Naive B cell (primary cell): ENCODE data around the gene IL17REL. TPM values are rescaled to one million over a fixed set of nuclear protein-coding genes. Genes with fewer than 3 reads are reported as not detected.

Experiments
- ATAC-seq, 2 donors: fragments of 150-1000 bp; cut with Tn5 transposase; 2 replicates each; pipeline ENCODE4 v1.10.0; 2021; ENCODE audit warnings: low read depth in 2 of 2, mild to moderate bottlenecking in 2 of 2, moderate library complexity in 2 of 2
- DNase-seq: peaks from one replicate; pipeline ENCODE4 v3.0.0; 2022
- H3K27ac Mint-ChIP-seq, 6 donors: one replicate each; pipeline ENCODE4 v1.8.0; 2020 to 2022; ENCODE audit warnings: mild to moderate bottlenecking in 6 of 6, mixed read lengths in 6 of 6, moderate library complexity in 5 of 6, inconsistent platforms in 2 of 6
- H3K27me3 Mint-ChIP-seq, 3 donors: one replicate each; pipeline ENCODE4 v1.8.0; 2021 to 2022; ENCODE audit warnings: mixed read lengths in 3 of 3, mild to moderate bottlenecking in 1 of 3
- H3K36me3 Mint-ChIP-seq, 2 donors: one replicate each; pipeline ENCODE4 v1.8.0; 2020 to 2022; ENCODE audit warnings: mixed read lengths in 2 of 2, inconsistent platforms in 1 of 2, mild to moderate bottlenecking in 1 of 2
- H3K4me1 Mint-ChIP-seq, 3 donors: one replicate each; pipeline ENCODE4 v1.8.0; 2020 to 2022; ENCODE audit warnings: mixed read lengths in 3 of 3, inconsistent platforms in 1 of 3, mild to moderate bottlenecking in 1 of 3, moderate library complexity in 1 of 3
- H3K4me3 Mint-ChIP-seq, 8 donors: one replicate each; pipeline ENCODE4 v1.8.0; 2020 to 2022; ENCODE audit warnings: mild to moderate bottlenecking in 8 of 8, mixed read lengths in 8 of 8, moderate library complexity in 8 of 8, inconsistent platforms in 2 of 8
- H3K9me3 Mint-ChIP-seq, 7 donors: one replicate each; pipeline ENCODE4 v1.8.0; 2020 to 2022; ENCODE audit warnings: mixed read lengths in 7 of 7, mild to moderate bottlenecking in 5 of 7, inconsistent platforms in 2 of 7, moderate library complexity in 1 of 7
- polyA plus RNA-seq, 6 donors: library from polyadenylated mRNA; unstranded; fragments of 300-500 nt; fragmentation: Illumina TruSeq; gene quantifications; one replicate each; pipeline ENCODE4 v1.2.3, GENCODE V29; 2021; ENCODE audit warnings: low read depth in 6 of 6

Gene IL17REL
- polyA plus RNA-seq, 6 donors from 2014 or later, result not detected

DNA sequence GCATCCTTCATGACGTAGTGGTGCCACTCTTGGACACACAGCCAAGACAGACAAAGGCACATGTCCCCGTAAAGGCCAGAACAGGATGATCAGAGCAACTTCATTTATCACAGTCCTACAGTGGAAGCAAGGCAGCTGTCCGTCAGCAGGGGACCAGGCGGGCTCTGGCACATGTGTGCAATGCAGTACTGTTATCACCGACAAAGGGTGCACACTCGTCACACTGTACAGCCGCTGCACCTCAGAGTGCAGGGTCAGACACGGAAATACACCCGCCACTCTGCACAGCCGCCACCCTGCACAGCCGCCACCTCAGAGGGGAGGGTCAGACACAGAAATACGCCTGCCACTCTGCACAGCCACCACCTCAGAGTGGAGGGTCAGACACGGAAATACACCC, 13.4 kb upstream of the IL17REL start:
- Mint-ChIP-seq H3K4me3 (no peak overlapping the region), H3K36me3 (no peaks in the 10 kb centered on the region), H3K27me3 (peaks cover 0 to 9% (median 0%) of the 10 kb centered on the region in 3 donors), H3K9me3 (no peaks in the 10 kb centered on the region), H3K4me1 (peaks cover 0 to 3% (median 0%) of the 10 kb centered on the region in 3 donors), H3K27ac (no peak overlapping the region)
- DNase-seq, result no peak
- ATAC-seq, result no peak

DNA sequence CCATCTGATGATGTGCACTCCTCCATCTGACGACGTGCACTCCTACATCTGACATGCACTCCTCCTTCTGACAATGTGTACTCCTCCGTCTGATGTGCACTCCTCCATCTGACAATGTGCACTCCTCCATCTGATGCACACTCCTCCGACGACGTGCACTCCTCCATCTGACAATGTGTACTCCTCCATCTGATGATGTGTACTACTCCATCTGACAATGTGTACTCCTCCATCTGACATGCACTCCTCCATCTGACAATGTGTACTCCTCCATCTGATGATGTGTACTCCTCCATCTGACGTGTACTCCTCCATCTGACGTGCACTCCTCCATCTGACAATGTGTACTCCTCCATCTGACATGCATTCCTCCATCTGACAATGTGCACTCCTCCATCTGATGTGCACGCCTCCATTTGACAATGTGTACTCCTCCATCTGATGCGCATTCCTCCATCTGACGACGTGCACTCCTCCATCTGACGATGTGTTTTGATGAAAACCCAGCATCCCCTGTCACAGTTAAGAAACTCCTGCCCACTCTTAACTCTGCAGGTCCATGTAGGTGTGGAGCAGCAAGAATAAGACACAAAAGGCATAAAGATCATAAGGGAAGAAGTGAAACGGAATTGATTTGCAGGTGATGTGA, 9.7 kb upstream of the IL17REL start:
- no peaks in the 10 kb centered on the region for H3K9me3 Mint-ChIP-seq
- no peak overlapping the region for H3K27ac Mint-ChIP-seq
- ATAC-seq, result no peak
- no peak overlapping the region for H3K4me3 Mint-ChIP-seq
- peaks cover 0 to 16% (median 14%) of the 10 kb centered on the region in 3 donors for H3K27me3 Mint-ChIP-seq
- no peak for DNase-seq
- peaks cover 10 to 18% (median 11%) of the 10 kb centered on the region in 3 donors for H3K4me1 Mint-ChIP-seq
- H3K36me3 Mint-ChIP-seq, result no peaks in the 10 kb centered on the region

- no peaks in the 10 kb centered on the region for H3K9me3 Mint-ChIP-seq
- peaks cover 10 to 18% (median 15%) of the 10 kb centered on the region in 3 donors for H3K4me1 Mint-ChIP-seq
- H3K36me3 Mint-ChIP-seq, result no peaks in the 10 kb centered on the region
- H3K4me3 Mint-ChIP-seq, result no peak overlapping the region
- H3K27ac Mint-ChIP-seq, result no peak overlapping the region
- no peak for ATAC-seq
- DNase-seq, result no peak
- H3K27me3 Mint-ChIP-seq, result peaks cover 0 to 17% (median 14%) of the 10 kb centered on the region in 3 donors
Measured at GRCh38 chr22:50020606-50021005, 8.0 kb upstream of the IL17REL start.

GRCh38 chr22:50019316-50019715, 6.8 kb upstream of the IL17REL start:
- Mint-ChIP-seq H3K4me1 (peaks cover 11 to 18% (median 17%) of the 10 kb centered on the region in 3 donors), H3K4me3 (no peak overlapping the region), H3K27ac (peak overlapping the region in 1 of 6 donors; percentile 4), H3K36me3 (no peaks in the 10 kb centered on the region), H3K27me3 (peaks cover 0 to 14% (median 9%) of the 10 kb centered on the region in 3 donors), H3K9me3 (no peaks in the 10 kb centered on the region)
- ATAC-seq (no peak), DNase-seq (no peak)

DNA sequence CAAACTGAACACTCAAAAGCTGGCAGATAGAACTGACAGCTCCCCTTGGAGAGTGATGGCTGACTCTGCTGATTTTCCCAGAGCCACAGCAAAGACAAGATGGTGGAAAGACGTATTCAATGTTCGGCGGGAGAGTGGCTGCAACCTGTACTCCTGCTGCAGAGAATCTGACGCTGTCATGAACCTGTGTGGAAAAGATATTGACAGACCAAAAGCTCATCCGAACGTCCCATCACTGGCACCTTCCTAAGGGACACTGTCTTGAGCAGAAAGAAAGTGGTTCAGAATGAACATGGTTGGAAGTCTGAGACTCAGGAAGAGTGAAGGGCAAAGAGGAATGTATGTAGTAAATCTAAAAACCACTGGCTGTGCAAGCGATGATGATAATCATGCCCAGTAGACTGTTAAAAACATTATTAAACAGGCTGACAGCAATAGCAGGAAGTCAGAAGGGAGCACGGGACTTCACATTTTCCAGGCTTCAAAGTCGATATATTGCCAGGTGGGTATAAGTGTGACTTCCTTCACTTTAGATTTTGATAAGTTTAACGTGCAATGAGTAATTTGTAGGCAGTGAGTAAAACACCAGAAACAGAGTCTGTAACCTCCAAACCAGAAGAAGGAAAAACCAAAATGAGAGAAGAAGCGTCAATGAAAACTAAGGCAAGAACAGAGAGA, 6.2 kb upstream of the IL17REL start:
- peak in 1 of 2 donors; percentile 29 for ATAC-seq
- peaks cover 0 to 14% (median 14%) of the 10 kb centered on the region in 3 donors for H3K27me3 Mint-ChIP-seq

DNA sequence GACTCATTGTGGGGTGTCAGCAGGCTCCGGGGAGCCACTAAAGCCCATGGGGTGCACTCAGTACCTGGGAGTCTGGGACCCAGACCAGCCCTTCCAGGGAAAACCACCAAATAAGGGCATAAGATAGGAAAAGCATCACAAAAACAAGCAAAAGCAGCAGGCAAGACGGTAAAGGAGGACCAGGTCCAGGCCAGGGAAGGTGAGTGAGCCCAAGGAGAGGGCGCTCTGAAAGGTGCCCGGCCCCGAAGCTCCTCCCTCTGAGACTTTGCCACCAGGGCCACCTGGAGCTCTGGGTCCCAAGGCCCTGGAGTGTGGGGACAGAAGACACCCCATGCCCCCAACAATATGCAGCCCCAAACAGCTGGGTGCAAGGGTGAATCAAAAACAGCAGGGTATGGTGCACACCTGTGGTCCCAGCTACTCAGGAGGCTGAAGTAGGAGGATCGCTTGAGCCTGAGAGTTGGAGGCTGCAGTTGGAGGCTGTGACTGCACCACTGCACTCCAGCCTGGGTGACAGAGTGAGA, 5.2 kb upstream of the IL17REL start:
- Mint-ChIP-seq H3K4me1 (peaks cover 20 to 26% (median 23%) of the 10 kb centered on the region in 3 donors), H3K36me3 (no peaks in the 10 kb centered on the region), H3K4me3 (no peak overlapping the region), H3K27me3 (peaks cover 0 to 20% (median 14%) of the 10 kb centered on the region in 3 donors), H3K9me3 (no peaks in the 10 kb centered on the region), H3K27ac (no peak overlapping the region)
- DNase-seq (no peak), ATAC-seq (no peak)

More for the DNA sequence above, 6.2 kb upstream of the IL17REL start:
- peaks cover 16 to 22% (median 17%) of the 10 kb centered on the region in 3 donors for H3K4me1 Mint-ChIP-seq
- no peak for DNase-seq
- H3K9me3 Mint-ChIP-seq, result no peaks in the 10 kb centered on the region
- H3K36me3 Mint-ChIP-seq, result no peaks in the 10 kb centered on the region
- no peak overlapping the region for H3K4me3 Mint-ChIP-seq
- H3K27ac Mint-ChIP-seq, result peak overlapping the region in 1 of 6 donors; percentile 4

DNA sequence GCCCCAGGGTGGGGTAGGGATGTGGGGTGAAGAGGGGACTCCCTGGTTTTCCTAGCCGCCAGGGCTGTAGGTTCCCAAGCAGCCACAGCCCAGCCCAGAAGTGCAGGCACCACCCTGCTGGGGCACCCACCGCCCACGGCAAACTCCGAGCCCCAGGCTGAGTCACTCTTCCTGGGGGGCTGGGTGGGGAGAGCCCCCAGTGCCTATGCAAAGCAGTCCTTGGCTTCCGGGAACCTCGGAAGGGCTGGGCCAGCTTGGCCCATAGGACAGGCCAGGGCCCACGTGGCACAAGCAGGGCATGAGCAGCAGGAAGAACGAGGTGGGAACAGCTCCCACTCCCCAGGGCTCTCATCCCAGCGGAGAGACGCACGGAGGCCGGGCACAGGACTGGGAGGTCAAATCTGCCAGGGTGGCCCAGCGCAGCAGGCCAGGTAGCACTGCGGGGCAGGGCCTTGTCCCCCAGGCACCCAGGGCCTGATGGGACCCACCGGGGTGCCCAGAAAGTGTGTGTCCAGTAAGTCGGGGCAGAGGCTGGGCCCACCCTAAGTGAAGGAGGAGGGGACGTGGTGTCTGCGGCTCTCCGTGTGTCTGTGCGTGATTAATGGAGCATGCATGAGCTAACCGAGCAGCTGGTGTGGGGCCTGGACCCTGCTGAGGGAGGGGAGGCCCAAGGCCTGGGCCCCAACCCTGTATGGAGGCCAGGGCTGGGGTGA, 4.6 kb upstream of the IL17REL start:
- Mint-ChIP-seq H3K9me3 (no peaks in the 10 kb centered on the region), H3K4me1 (peaks cover 23 to 26% (median 24%) of the 10 kb centered on the region in 3 donors), H3K4me3 (no peak overlapping the region), H3K36me3 (no peaks in the 10 kb centered on the region), H3K27ac (no peak overlapping the region), H3K27me3 (peaks cover 0 to 21% (median 14%) of the 10 kb centered on the region in 3 donors)
- ATAC-seq, result no peak
- DNase-seq, result no peak

DNA sequence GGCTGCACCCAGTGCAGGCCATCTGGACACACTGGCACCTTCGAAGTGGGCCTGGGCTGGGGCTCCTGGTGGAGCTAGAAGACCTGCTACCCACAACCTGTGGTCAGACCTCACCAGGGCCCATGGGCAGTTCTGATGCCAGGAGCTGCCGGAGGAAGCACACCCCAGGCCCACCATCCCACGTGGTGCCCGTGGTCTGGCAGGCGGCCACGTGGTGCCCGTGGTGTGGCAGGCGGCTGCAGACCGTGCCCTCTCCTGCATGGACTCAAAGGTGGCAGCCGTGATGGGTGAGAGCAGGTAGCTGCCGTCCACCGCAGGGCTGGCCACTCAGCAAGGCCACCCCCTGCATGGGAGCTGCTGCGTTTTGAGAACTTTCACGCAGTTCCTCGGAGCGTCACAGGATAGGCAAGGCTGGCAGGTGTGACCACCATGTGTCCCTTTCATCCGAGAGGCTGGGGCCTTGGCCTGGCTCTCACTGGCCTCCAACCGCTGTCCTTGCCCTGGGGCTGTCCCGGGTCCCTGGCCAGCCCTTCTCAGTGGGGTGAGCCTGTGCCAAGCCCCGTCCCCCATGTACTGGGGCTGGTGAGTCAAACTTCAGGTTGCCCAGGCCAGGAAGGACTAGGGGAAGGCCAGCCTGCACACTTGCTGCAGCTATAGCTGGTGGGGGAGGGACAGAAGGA, 3.9 kb upstream of the IL17REL start:
- ATAC-seq (no peak), DNase-seq (no peak)
- H3K27ac Mint-ChIP-seq, result peak overlapping the region in 1 of 6 donors; percentile 33
- no peaks in the 10 kb centered on the region for H3K36me3 Mint-ChIP-seq
- peaks cover 30 to 33% (median 31%) of the 10 kb centered on the region in 3 donors for H3K4me1 Mint-ChIP-seq
- H3K27me3 Mint-ChIP-seq, result peaks cover 0 to 28% (median 14%) of the 10 kb centered on the region in 3 donors
- H3K9me3 Mint-ChIP-seq, result no peaks in the 10 kb centered on the region
- no peak overlapping the region for H3K4me3 Mint-ChIP-seq

DNA sequence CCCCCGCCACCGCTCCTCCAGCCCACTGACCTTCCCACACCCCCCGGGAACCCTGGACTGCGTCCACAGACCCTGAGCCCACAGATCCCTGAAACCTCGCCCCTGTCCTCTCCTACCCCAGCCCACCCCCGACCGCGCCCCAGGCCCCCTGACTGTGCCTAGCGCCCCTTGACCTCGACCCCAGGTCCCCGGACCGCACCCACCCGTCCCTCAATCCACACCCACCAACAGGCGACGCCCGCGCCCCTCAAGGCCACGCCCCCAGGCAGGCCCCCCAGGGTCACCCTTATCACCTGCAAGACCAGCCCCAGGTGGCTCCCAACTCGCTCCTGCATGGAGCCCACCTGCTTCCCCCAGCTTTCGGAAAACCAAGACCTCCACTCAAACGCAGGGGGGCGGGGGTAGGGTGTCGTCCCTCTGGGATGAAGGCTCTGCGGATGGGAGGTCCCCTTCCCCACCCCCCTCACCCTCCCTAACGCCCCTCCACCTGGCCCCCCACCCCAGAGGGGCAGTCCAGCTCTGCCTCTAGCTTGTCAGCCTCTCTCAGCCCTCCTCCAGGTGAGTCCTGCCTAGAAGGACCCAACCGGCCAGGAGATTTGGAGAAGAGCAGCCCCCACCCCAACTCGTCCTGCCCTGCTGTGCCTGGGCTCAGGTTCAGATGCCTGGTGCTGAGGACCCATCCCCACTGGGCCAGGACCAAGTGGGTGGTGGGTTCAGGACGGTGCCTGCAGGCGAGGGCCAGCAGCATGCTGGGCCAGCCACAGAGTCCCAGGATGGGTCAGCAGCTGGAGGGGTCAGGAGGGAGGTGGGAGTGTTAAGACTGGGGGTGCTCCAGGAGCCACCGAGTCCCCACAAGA, 3.1 kb upstream of the IL17REL start:
- peaks cover 34 to 39% (median 36%) of the 10 kb centered on the region in 3 donors for H3K4me1 Mint-ChIP-seq
- DNase-seq (no peak), ATAC-seq (no peak)
- no peaks in the 10 kb centered on the region for H3K36me3 Mint-ChIP-seq
- H3K4me3 Mint-ChIP-seq, result peak overlapping the region in 2 of 8 donors; percentile 43 to 51
- H3K27ac Mint-ChIP-seq, result no peak overlapping the region
- H3K9me3 Mint-ChIP-seq, result no peaks in the 10 kb centered on the region
- peaks cover 0 to 33% (median 14%) of the 10 kb centered on the region in 3 donors for H3K27me3 Mint-ChIP-seq

DNA sequence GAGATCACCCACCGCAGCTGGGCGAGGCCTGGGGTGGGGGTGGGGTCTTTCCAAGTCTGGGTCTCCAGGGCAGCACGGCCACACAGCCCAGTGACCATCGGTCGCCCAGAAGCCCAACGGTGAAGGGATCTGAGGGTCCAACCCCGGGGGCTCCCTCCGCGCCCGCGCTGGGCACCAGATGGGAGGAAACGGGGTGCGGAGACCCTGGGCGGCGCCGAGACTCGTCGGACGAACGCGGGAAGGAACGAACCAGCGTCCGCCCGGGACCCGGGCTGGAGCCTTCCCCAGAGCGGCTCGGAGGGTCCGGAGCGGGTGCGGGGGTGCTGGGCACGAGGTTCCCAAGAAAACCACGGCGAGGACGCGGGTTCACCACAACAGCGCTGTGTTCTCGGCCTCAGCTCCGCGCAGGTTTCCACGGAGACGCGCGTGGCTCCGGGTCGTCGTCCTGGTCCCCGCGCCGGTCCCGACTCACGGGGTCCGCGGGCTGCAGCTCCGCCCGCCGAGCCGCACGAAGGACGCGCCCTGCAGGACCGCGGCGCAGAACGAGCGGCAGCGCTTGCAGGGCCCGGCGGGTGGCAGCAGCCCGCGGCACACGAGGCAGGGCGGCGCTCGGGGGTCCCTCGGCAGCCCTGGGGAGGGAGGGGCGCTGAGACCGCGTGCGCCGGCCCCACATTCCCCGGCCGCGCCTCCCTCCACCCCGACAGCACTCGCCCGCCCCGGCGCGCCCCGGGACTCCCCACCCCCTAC, 2.3 kb upstream of the IL17REL start:
- Mint-ChIP-seq H3K4me1 (peaks cover 34 to 39% (median 36%) of the 10 kb centered on the region in 3 donors), H3K9me3 (no peaks in the 10 kb centered on the region), H3K27me3 (peaks cover 0 to 33% (median 14%) of the 10 kb centered on the region in 3 donors), H3K27ac (no peak overlapping the region), H3K4me3 (peak overlapping the region in 1 of 8 donors; percentile 63), H3K36me3 (no peaks in the 10 kb centered on the region)
- DNase-seq (no peak), ATAC-seq (peak in 1 of 2 donors; percentile 3)

DNA sequence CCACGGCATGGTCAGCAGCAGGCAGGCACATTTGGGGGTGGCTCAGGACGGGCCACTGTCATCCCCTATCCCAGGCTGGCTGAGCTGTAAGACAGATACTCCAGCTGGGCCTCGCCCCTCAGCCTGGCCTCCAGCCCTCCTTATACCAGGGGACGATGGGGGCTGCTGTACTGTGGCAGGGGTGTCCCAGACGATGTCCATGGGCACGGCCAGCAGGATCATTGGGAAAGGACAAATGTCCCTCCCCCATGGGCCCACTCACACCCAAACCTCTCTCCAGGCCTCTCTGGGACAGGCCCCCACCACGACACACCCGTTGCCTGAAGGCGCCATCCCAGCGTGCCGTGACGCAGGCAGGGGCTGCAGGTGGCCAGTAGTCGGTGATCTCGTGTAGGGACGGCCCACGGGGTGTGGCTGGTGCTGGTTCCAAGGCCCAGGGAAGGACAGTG, 1.5 kb upstream of the IL17REL start:
- DNase-seq, result no peak
- H3K27ac Mint-ChIP-seq, result peak overlapping the region in 2 of 6 donors; percentile 19 to 76
- no peak for ATAC-seq
- no peaks in the 10 kb centered on the region for H3K36me3 Mint-ChIP-seq
- peaks cover 33 to 37% (median 34%) of the 10 kb centered on the region in 3 donors for H3K4me1 Mint-ChIP-seq
- H3K27me3 Mint-ChIP-seq, result peaks cover 0 to 33% (median 14%) of the 10 kb centered on the region in 3 donors
- H3K9me3 Mint-ChIP-seq, result no peaks in the 10 kb centered on the region
- peak overlapping the region in 7 of 8 donors; percentile 32 to 72 (median 47) for H3K4me3 Mint-ChIP-seq
